Skeletal muscle tissue (tissue), 4 donors: ENCODE measurements around the gene R3HDM2. TPM values are rescaled to one million over a fixed set of nuclear protein-coding genes. Genes with fewer than 3 reads are reported as not detected.

ENCODE experiments used
- H3K27ac ChIP-seq: one replicate; pipeline ENCODE4 v1.7.0; 2013; ENCODE audit warnings: mild to moderate bottlenecking, low read depth, low read length, inconsistent platforms
- H3K27me3 ChIP-seq, 3 donors: one replicate each; pipeline ENCODE4 v1.7.0; 2013; ENCODE audit warnings: low read length in 3 of 3; ENCODE audit not compliant: control insufficient read depth in 3 of 3, insufficient read depth in 3 of 3
- H3K36me3 ChIP-seq, 3 donors: one replicate each; pipeline ENCODE4 v1.7.0; 2013; ENCODE audit warnings: low read length in 3 of 3; ENCODE audit not compliant: control insufficient read depth in 3 of 3, insufficient read depth in 3 of 3
- H3K4me1 ChIP-seq, 3 donors: one replicate each; pipeline ENCODE4 v1.7.0; 2013; ENCODE audit warnings: low read length in 3 of 3, mild to moderate bottlenecking in 3 of 3; ENCODE audit not compliant: control insufficient read depth in 3 of 3, insufficient read depth in 3 of 3
- H3K4me3 ChIP-seq, 3 donors: one replicate each; pipeline ENCODE4 v1.7.0; 2013; ENCODE audit warnings: low read length in 3 of 3
- H3K9ac ChIP-seq, 3 donors: one replicate each; pipeline ENCODE4 v1.7.0; 2013; ENCODE audit warnings: low read length in 3 of 3, mild to moderate bottlenecking in 3 of 3, moderate library complexity in 2 of 3, low read depth in 1 of 3
- H3K9me3 ChIP-seq, 3 donors: one replicate each; pipeline ENCODE4 v1.7.0; 2013; ENCODE audit warnings: low read length in 3 of 3; ENCODE audit not compliant: control insufficient read depth in 3 of 3
- total RNA-seq: library from RNA; depleted of rRNA; stranded (reverse); fragments of >200 nt; gene quantifications from one replicate; pipeline ENCODE4 v1.2.3, GENCODE V29; 2014
- donor health status: Osteomylitis.

The R3HDM2 gene
- total RNA-seq, 1 donor from 2014 or later = 9.9 TPM

DNA sequence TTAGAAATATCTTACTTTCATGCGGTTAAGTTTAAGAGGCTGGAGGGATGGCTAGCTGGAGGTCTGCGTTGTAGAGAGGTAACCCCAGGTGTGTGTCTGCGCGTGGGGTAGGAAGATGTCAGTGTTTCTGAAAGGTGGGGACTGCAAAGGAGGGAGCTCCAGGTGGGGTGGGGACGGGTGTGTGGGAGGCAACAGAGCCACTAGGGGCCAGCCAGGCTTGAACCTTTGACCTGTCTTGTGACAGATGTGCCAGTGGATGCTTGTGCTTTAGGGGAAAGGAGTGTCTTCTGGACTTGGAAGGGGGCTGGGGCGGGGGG is 29.6 kb upstream of the R3HDM2 start:
- peak overlapping the region; percentile 5 to 36 (median 30) for H3K4me3 ChIP-seq
- no peaks in the 10 kb centered on the region for H3K9me3 ChIP-seq
- H3K27ac ChIP-seq = no peak overlapping the region
- H3K4me1 ChIP-seq = peaks cover 37 to 48% (median 44%) of the 10 kb centered on the region in 3 donors
- no peaks in the 10 kb centered on the region for H3K36me3 ChIP-seq
- peaks cover 6 to 20% (median 10%) of the 10 kb centered on the region in 3 donors for H3K27me3 ChIP-seq
- no peak overlapping the region for H3K9ac ChIP-seq

DNA sequence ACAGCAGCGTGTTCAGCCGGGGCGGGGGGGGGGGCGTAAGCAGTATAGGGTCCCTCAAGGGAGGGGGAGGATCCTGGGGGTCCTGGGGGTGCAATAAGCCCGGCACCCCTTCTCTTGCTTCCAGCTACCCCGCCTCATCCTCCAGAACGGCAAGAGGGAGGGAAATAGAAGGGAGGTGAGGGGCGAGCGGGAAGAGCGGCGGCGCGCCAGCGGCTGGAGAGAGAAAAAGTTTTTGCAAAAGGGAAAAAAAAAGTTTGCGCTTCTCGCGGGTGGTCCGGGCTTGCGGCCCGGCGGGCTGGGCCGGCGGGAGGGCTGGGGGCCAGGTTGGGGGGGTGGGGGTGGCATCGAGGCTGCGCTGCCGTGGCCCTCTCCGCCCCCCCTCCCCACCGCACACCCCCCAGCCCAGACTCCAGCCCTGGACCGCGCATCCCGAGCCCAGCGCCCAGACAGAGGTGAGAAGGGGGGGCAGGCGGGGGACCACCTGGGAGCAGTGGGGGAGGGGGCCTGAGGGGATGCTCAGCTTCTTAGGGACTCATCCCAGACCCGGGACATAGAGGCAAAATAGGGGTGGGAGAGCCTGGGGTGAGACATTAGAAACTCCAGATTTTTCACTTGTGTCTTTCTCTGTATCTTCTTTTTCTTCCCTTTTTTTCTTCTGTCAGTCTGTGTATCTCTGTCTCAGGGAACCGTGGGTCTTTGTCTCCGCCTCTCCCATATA is 29.1 kb upstream of the R3HDM2 start, which contains the start of gene GLI1:
Gene GLI1 (plus strand): TSS at position 36 of the 718 bp plus-strand sequence. CDS start 3,907 bp downstream, outside the sequence.
- peak within 1 kb of the TSS; percentile 34 for H3K27ac ChIP-seq
- no peaks in the 10 kb centered on the region for H3K9me3 ChIP-seq
- peak within 1 kb of the TSS; percentile 91 to 92 (median 92) for H3K4me3 ChIP-seq
- no peaks in the 10 kb centered on the region for H3K36me3 ChIP-seq
- H3K4me1 ChIP-seq = peaks cover 43 to 54% (median 49%) of the 10 kb centered on the region in 3 donors
- H3K27me3 ChIP-seq = peaks cover 6 to 16% (median 10%) of the 10 kb centered on the region in 3 donors
- H3K9ac ChIP-seq = peak within 1 kb of the TSS; percentile 75 to 84 (median 79)

GRCh38 chr12:57459055-57459749 is 28.4 kb upstream of the R3HDM2 start:
- Histone ChIP-seq H3K27me3 (peaks cover 6 to 16% (median 6%) of the 10 kb centered on the region in 3 donors), H3K9me3 (no peaks in the 10 kb centered on the region), H3K9ac (peak overlapping the region; percentile 75 to 84 (median 79)), H3K27ac (peak overlapping the region; percentile 34), H3K4me1 (peaks cover 45 to 60% (median 55%) of the 10 kb centered on the region in 3 donors), H3K4me3 (peak overlapping the region; percentile 91 to 92 (median 92)), H3K36me3 (no peaks in the 10 kb centered on the region)

DNA sequence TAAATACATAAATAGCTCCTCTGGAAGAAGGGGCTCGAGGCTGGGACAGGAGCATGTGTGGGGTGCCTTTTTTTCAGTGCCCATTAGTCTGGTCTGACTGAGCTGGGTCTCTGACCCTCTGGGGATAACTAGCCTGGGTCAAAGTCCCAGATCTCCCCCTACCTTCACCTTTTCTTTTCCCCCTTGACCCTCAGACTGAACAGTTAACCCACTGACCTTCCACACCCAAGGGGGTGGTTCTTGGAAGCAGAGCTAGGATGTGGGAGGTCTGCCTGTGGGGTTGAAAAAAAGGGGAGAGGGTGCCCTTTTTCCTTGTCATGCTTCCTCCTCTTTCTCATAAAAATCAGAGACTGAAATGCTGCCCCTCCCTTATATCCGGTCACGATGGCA is 27.8 kb upstream of the R3HDM2 start:
- Histone ChIP-seq H3K9ac (peak overlapping the region; percentile 75 to 84 (median 79)), H3K27me3 (peaks cover 6 to 16% (median 6%) of the 10 kb centered on the region in 3 donors), H3K27ac (peak overlapping the region; percentile 34), H3K36me3 (no peaks in the 10 kb centered on the region), H3K4me3 (peak overlapping the region; percentile 91 to 92 (median 92)), H3K9me3 (no peaks in the 10 kb centered on the region), H3K4me1 (peaks cover 45 to 63% (median 55%) of the 10 kb centered on the region in 3 donors)

DNA sequence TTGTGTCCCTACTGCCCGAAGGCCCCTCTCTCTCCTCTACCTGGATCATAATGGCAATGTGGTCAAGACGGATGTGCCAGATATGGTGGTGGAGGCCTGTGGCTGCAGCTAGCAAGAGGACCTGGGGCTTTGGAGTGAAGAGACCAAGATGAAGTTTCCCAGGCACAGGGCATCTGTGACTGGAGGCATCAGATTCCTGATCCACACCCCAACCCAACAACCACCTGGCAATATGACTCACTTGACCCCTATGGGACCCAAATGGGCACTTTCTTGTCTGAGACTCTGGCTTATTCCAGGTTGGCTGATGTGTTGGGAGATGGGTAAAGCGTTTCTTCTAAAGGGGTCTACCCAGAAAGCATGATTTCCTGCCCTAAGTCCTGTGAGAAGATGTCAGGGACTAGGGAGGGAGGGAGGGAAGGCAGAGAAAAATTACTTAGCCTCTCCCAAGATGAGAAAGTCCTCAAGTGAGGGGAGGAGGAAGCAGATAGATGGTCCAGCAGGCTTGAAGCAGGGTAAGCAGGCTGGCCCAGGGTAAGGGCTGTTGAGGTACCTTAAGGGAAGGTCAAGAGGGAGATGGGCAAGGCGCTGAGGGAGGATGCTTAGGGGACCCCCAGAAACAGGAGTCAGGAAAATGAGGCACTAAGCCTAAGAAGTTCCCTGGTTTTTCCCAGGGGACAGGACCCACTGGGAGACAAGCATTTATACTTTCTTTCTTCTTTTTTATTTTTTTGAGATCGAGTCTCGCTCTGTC is 26.1 kb upstream of the R3HDM2 start:
- no peaks in the 10 kb centered on the region for H3K9me3 ChIP-seq
- peak overlapping the region in 1 of 3 donors; percentile 86 for H3K9ac ChIP-seq
- H3K27ac ChIP-seq = no peak overlapping the region
- H3K36me3 ChIP-seq = no peaks in the 10 kb centered on the region
- H3K4me1 ChIP-seq = peaks cover 51 to 69% (median 59%) of the 10 kb centered on the region in 3 donors
- H3K4me3 ChIP-seq = peak overlapping the region in 2 of 3 donors; percentile 53 to 77
- peaks cover 6 to 13% (median 6%) of the 10 kb centered on the region in 3 donors for H3K27me3 ChIP-seq

- Histone ChIP-seq H3K36me3 (no peaks in the 10 kb centered on the region), H3K9me3 (no peaks in the 10 kb centered on the region), H3K4me1 (peaks cover 46 to 71% (median 58%) of the 10 kb centered on the region in 3 donors), H3K27me3 (peaks cover 5 to 11% (median 6%) of the 10 kb centered on the region in 3 donors), H3K9ac (peak overlapping the region; percentile 21 to 86 (median 46)), H3K4me3 (peak overlapping the region in 2 of 3 donors; percentile 53 to 77), H3K27ac (peak overlapping the region; percentile 81)
Measured at GRCh38 chr12:57456145-57456700, 25.4 kb upstream of the R3HDM2 start.

DNA sequence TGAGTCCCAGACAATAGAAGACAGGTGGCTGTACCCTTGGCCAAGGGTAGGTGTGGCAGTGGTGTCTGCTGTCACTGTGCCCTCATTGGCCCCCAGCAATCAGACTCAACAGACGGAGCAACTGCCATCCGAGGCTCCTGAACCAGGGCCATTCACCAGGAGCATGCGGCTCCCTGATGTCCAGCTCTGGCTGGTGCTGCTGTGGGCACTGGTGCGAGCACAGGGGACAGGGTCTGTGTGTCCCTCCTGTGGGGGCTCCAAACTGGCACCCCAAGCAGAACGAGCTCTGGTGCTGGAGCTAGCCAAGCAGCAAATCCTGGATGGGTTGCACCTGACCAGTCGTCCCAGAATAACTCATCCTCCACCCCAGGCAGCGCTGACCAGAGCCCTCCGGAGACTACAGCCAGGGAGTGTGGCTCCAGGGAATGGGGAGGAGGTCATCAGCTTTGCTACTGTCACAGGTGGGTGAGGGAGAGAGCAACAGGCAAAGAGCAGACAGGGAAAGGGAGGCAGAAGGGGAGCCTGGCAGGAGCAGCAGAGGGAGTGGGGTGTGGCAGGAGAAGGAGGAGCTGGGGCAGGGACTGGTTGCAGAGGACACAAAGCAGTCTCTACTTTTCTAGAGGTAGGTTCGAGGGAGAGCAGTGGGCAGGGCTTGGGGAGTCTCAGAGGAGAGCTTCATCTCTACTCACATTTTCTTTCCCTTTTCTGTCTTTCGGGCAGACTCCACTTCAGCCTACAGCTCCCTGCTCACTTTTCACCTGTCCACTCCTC is 24.7 kb upstream of the R3HDM2 start:
- Histone ChIP-seq H3K9ac (peak overlapping the region; percentile 21 to 86 (median 46)), H3K36me3 (no peaks in the 10 kb centered on the region), H3K4me1 (peaks cover 40 to 67% (median 54%) of the 10 kb centered on the region in 3 donors), H3K27ac (peak overlapping the region; percentile 81), H3K27me3 (peaks cover 0 to 5% (median under 1%) of the 10 kb centered on the region in 3 donors), H3K9me3 (no peaks in the 10 kb centered on the region), H3K4me3 (peak overlapping the region; percentile 23 to 77 (median 53))

- Histone ChIP-seq H3K4me1 (peaks cover 36 to 62% (median 50%) of the 10 kb centered on the region in 3 donors), H3K27ac (peak within 1 kb of the TSS; percentile 81), H3K9me3 (no peaks in the 10 kb centered on the region), H3K4me3 (peak within 1 kb of the TSS; percentile 23 to 77 (median 53)), H3K9ac (peak within 1 kb of the TSS; percentile 21 to 86 (median 46)), H3K27me3 (no peaks in the 10 kb centered on the region), H3K36me3 (no peaks in the 10 kb centered on the region)
Measured at GRCh38 chr12:57454566-57455373, 23.9 kb upstream of the R3HDM2 start, which contains the start of gene INHBE. Gene INHBE, plus strand, starts transcription at chr12:57455307. Its CDS starts 230 bp downstream, at chr12:57455537.
